ENCODE data around the gene LAD1.

LAD1 gene

DNA sequence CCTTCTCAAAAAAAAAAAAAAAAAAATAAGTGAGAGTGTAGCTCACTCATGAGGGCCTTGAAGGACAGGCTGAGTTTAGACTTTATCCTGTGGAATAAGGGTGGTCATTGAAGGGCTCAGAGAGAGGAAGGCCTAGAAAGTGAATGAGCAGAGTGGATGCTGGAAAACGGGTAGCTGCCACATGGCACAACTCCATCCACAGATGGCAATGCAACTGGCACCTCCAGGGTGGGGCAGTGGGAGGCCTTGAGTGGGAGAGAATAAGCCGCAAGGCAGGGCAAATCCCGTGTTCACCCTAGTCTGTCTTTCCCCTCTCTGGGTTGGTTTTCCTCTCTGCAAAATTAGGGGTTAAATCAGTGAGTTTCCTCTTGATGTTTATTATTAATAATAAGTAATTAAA lies 19.3 kb upstream of the LAD1 start:
- no peak for DNase-seq

DNA sequence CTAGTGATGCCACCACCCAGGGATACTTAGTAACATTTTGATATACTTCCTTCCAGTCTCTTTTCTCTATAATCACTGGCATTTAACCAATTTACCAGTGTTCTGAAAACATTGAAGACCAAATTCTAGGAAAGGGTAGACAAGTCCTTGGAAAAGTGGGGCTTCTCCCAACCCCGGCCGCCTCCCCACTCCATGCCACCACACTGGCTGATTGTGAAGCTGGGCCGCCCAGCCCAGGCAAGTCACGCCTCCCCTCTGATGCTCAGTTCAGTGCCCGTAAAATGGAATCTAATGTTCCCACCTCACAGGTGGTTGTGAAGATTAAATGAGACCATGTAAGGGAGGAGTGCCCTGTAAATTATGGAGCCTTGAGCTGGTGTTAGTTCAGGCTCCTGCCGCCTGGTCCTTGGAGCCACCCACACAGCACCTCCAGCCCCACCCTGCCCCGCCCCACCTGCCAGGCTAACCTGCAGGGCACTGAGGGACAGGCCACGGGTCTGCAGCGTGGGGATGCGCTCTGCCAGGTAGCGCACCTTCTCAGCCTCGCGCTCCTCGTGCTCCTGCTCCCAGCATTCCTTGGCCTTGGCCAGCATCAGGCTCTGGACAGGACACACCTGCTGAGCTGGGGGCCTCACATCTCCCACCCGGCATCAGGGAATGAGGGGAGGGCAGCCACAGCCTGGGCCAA lies 15.1 kb upstream of the LAD1 start:
- no peak for DNase-seq

GRCh38 chr1:201411292-201411691 lies 12.2 kb upstream of the LAD1 start:
- DNase-seq, result no peak

GRCh38 chr1:201409440-201409839 lies 10.3 kb upstream of the LAD1 start:
- DNase-seq, result no peak

- no peak for DNase-seq
Measured at GRCh38 chr1:201408834-201409200, 9.7 kb upstream of the LAD1 start.

DNA sequence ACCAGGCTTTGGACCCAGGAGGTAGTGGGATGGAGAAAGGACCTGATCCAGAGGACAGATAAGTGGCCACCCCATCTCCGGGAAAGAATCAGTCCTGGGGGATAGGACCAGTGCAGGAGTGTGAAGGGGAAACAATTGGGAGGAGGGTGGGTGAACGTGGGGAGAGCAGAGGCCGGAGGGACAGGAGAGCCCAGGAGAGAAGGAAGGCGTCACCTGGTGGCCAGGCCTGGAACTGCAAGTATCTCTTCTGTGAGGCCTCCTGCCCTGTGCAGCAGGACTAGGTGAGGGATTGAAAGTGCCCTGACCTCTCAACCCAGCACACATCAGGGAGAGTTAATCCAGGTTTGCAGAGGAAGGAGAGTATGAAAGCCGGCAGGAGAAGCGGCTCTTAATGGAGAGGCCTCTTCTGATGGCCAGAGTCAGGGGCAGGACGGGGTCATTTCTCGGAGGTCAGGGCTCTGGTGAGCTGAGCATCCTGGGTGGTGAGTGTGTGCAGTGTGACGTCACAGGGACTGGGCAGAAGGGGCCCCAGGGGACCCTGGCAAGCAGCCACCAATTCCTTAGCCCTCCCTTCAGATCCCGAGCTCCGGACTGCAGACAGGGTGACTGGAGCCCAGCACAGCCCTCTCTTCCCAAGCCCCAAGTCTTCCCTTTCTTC lies 9.2 kb upstream of the LAD1 start:
- peak; percentile 59 for DNase-seq

DNA sequence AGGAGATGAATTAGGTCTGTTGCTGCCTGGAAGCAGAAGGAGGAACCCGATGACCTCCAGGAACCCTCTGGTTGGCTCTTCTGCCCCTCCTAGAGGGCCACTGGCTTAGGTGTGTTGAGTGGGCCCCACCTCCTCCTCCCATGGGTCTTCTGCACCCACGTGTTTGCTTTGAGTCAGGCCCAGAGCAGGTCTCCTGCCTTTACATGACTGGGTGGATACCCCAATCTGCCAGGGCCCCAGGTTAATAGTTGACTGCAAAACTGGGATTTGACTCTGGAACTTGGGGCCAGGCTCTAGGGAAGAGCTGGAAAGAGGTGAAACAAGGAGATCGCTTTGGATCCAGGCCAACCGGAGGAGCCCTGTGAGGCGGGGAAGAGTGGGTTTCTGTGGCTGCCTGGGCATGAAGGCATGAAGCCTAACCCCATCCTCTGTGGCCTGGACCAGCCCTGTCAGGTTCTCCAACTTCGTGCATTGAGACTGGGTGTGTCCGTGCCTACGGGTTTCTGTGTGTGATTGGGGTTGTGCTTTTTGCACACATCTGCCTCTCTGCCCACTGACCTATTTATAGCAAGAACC lies 7.8 kb upstream of the LAD1 start:
- no peak for DNase-seq

- DNase-seq, result no peak
Measured at GRCh38 chr1:201405484-201405831, 6.3 kb upstream of the LAD1 start.

- DNase-seq, result no peak
Measured at GRCh38 chr1:201404722-201405483, 5.8 kb upstream of the LAD1 start.

DNA sequence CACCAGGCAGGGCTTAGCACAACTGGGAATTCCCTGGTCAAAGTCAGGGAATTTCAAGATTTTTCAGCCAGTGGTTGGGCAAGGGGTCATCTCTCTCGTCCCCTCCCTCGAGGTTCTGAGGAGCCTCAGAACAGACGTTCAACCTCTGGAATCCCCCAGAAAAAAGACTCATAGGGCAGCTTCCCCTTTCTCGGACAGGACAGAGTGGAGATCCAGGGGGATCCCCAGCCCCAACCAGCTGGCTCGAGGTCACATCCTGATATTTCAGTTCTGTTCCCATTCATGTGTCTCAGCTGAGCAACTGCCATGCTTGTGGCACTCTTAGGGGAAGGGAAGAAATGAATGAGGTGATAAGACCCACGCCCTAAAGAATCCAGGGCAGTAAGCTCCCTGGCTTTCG lies 4.9 kb upstream of the LAD1 start:
- no peak for DNase-seq

DNA sequence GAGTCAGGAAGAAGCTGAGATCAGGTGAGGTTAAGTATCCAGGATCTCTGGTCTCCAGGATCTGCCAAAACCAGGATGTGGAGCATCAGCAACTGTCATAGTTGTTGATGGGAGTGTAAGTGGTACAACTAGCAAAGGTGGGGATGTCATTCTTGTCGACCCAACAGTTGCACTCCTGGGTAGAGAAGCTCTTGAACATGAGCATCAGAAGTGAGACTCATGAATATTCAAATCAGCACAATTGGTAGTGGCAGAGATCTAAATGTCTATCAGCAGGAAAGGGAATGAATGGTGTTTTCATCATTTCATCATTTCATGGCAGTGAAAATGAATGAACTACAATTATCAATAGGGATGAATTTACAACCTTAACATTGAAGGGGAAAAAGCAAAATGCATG lies 4.2 kb upstream of the LAD1 start:
- no peak for DNase-seq

- no peak for DNase-seq
Measured at GRCh38 chr1:201401700-201402099, 2.6 kb upstream of the LAD1 start.

- DNase-seq, result no peak
Measured at GRCh38 chr1:201400852-201401230, 1.7 kb upstream of the LAD1 start.

GRCh38 chr1:201400212-201400851 lies 1.2 kb upstream of the LAD1 start:
- DNase-seq, result no peak

GRCh38 chr1:201399352-201400126 lies 415 bp upstream of the LAD1 start:
- no peak for DNase-seq

DNA sequence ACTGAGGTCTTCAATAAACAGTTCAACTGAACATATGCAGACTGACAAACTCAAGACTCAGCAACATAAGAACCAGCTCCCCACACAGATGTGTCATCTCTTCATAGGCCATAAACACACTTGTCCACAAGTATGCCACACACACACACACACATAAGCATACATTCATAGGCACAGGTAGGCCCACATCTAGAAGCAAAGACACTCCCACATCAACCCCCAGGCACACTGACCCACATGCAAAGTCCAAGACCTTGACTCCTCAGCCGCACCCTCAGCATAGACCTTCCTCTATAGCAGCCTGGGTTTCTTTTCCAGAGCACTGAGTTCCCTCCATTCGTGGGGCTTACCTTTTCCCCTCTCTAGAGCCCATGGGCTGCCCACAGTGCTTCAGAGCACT lies 1.4 kb downstream of the LAD1 start:
- DNase-seq, result no peak

- no peak for DNase-seq
Measured at GRCh38 chr1:201396861-201397464, 2.2 kb downstream of the LAD1 start.

DNA sequence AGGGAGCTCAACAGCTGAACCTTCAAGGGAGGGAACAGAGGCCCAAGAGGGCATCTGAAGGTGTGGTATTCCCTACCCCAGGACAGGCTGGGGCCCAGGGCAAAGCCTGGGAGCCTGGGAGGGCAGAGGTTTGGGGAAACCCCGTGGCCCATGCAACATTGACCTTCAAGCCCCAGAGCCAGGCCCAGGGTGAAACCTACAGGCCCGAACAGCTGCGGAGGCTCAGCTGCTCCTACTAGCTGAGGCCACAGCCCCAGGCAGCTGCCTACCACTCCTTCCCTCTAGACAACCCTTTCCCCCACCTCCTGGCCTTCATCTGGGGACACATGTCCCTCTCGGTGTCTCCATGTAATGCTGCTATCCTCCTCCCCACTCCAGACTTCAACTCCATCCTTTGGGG lies 3.2 kb downstream of the LAD1 start:
- DNase-seq, result no peak

GRCh38 chr1:201394591-201394990 lies 4.5 kb downstream of the LAD1 start:
- no peak for DNase-seq

GRCh38 chr1:201393076-201393475 lies 6.0 kb downstream of the LAD1 start:
- no peak for DNase-seq

- no peak for DNase-seq
Measured at GRCh38 chr1:201391651-201392511, 7.2 kb downstream of the LAD1 start.

All from T-helper 9 cell (primary cell).